HepG2 (cell line): ENCODE measurements around the gene CEACAM16. TPM values are rescaled to one million over a fixed set of nuclear protein-coding genes. Genes with fewer than 3 reads are reported as not detected.

Experiments
- BORCS8-MEF2B ChIP-seq: sonication (generic); formaldehyde crosslinking; IDR thresholded peaks from 2 replicates; pipeline ENCODE4 v1.8.0; 2022; ENCODE audit warnings: mild to moderate bottlenecking, missing genetic modification reagents
- DMAP1 ChIP-seq: IDR thresholded peaks from 2 replicates; pipeline ENCODE4 v1.6.1; 2016
- FOSL2 ChIP-seq: sonication (generic); formaldehyde crosslinking; IDR thresholded peaks from 2 replicates; pipeline ENCODE4 v1.4.0; 2020; ENCODE audit warnings: missing genetic modification reagents
- GATA4 ChIP-seq: sonication (generic); IDR thresholded peaks from 2 replicates; pipeline ENCODE4 v1.6.1; 2016; ENCODE audit warnings: antibody characterized with exemption, low read depth, borderline replicate concordance
- LCORL ChIP-seq, 2 experiments: fragments of 450-650 bp in 1 of 2; sonication (generic) in 1 of 2; formaldehyde crosslinking in 1 of 2; IDR thresholded peaks; 2 replicates each; pipeline versions ENCODE4 v1.5.0 to v1.6.1; 2017 to 2020; ENCODE audit warnings: antibody characterized with exemption in 1 of 2, missing genetic modification reagents in 1 of 2
- MTA1 ChIP-seq: sonication (generic); formaldehyde crosslinking; IDR thresholded peaks from 2 replicates; pipeline ENCODE4 v1.4.0; 2020; ENCODE audit warnings: missing genetic modification reagents, mild to moderate bottlenecking, borderline replicate concordance
- NR1H2 ChIP-seq: sonication (generic); formaldehyde crosslinking; IDR thresholded peaks from 2 replicates; pipeline ENCODE4 v1.8.1; 2022; ENCODE audit warnings: low read depth, missing genetic modification reagents, borderline replicate concordance
- PAXIP1 ChIP-seq: sonication (generic); formaldehyde crosslinking; conservative IDR thresholded peaks from 2 replicates; pipeline ENCODE4 v1.4.0; 2020; ENCODE audit warnings: mild to moderate bottlenecking, missing genetic modification reagents, moderate library complexity
- RBM22 ChIP-seq: fragments of 200-400 bp; formaldehyde crosslinking; optimal IDR thresholded peaks from 2 replicates; pipeline ENCODE3; 2017; ENCODE audit warnings: mild to moderate bottlenecking, low read length, moderate library complexity
- SRSF9 ChIP-seq: fragments of 200-400 bp; formaldehyde crosslinking; IDR thresholded peaks from 2 replicates; pipeline ENCODE4 v1.6.1; 2018; ENCODE audit warnings: borderline replicate concordance, mild to moderate bottlenecking, low read depth, low read length; ENCODE audit not compliant: insufficient read depth, poor library complexity, severe bottlenecking
- TAF1 ChIP-seq: sonication (generic); formaldehyde crosslinking; IDR thresholded peaks from 2 replicates; pipeline ENCODE4 v1.4.0; 2020; ENCODE audit warnings: missing genetic modification reagents
- TBX3 ChIP-seq: fragments of 450-650 bp; IDR thresholded peaks from 2 replicates; pipeline ENCODE4 v1.6.1; 2017; ENCODE audit warnings: antibody characterized with exemption, mild to moderate bottlenecking, inconsistent platforms, borderline replicate concordance
- ZNF33B ChIP-seq: sonication (generic); formaldehyde crosslinking; IDR thresholded peaks from 2 replicates; pipeline ENCODE4 v1.5.1; 2020; ENCODE audit warnings: mild to moderate bottlenecking, missing genetic modification reagents
- ZNF543 ChIP-seq: sonication (generic); formaldehyde crosslinking; IDR thresholded peaks from 2 replicates; pipeline ENCODE4 v1.4.0; 2020; ENCODE audit warnings: mild to moderate bottlenecking, missing genetic modification reagents
- ZSCAN22 ChIP-seq: sonication (generic); formaldehyde crosslinking; IDR thresholded peaks from 2 replicates; pipeline ENCODE4 v1.4.0; 2020; ENCODE audit warnings: mild to moderate bottlenecking, missing genetic modification reagents
- ZSCAN30 ChIP-seq: sonication (generic); formaldehyde crosslinking; IDR thresholded peaks from 2 replicates; pipeline ENCODE4 v1.5.0; 2020; ENCODE audit warnings: mild to moderate bottlenecking, missing genetic modification reagents
- polyA plus RNA-seq, 8 experiments: library from polyadenylated mRNA; depleted of rRNA in 3 of 8; stranded (reverse) in 7 of 8; unstranded in 1 of 8; fragments of >200 nt; fragmentation: Illumina TruSeq in 4 of 8; extraction: Trizol in 4 of 8; gene quantifications; 2 replicates each; pipeline versions ENCODE4 v1.2.1 to v1.2.3, GENCODE V29; 2011 to 2016; ENCODE audit warnings: low read depth in 4 of 8, missing spikeins in 1 of 8, mixed read lengths in 1 of 8; ENCODE audit not compliant: insufficient read depth in 1 of 8
- total RNA-seq, 5 experiments: library from RNA; depleted of rRNA; stranded (reverse); fragments of >200 nt; fragmentation: Illumina TruSeq; extraction: Trizol; gene quantifications; 2 replicates each; pipeline ENCODE4 v1.2.3, GENCODE V29; 2016; ENCODE audit warnings: low read depth in 1 of 5
- TF ChIP-seq, protein P1 (sequence below): sonication (generic); formaldehyde crosslinking; IDR thresholded peaks from 2 replicates; pipeline ENCODE4 v1.9.0; 2022; ENCODE audit warnings: missing genetic modification reagents, mild to moderate bottlenecking, borderline replicate concordance
- TF ChIP-seq, protein P2 (sequence below): fragments of 450-650 bp; IDR thresholded peaks from 2 replicates; pipeline ENCODE4 v1.6.1; 2016

Gene CEACAM16
- total and polyA plus RNA-seq, 2 of the 13 experiments (the other 11 are each of a cell fraction or from before 2014, with no cell fraction given): not detected

DNA sequence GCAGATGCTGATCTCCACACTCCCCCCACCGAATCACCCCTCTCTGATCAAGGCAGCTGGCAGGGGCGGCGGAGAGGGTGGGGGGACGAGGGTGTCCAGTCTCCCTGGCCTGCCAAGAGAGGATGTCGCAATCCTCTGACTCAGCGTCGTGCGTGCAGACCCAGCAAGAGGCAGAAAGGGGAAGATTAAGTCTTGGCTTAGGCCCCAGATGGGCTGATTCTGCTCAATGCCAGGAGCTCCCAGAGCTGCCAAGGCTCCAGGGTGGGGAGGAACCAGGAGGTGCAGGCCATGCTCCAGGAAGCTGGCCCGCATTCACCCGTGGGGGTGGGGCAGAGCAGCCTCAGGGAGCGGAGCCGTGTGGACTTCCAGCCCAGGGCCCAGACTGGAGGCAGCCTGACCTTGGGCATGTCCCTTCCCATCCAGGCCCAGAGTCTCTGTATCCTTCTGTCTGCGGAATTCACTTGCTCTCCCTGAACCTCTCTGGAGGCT, 42.9 kb downstream of the CEACAM16 start (continued):
- TF ChIP-seq TAF1 (CRISPR knock-in tag): peak; percentile 32; the same call in 1 of the 2 replicates
- TF ChIP-seq GATA4: no peak
- no peak for TF ChIP-seq LCORL (IDR thresholded peaks at IDR 0.05)
- TF ChIP-seq LCORL (CRISPR knock-in tag; IDR thresholded peaks at IDR 0.05): peak; percentile 40; the same call in 1 of the 2 replicates
- no peak for TF ChIP-seq NR1H2 (CRISPR knock-in tag)
- TF ChIP-seq ZSCAN22: 0 out of 2 replicates have a peak, but pooled peaks have one; percentile 48
- 0 out of 2 replicates have a peak, but pooled peaks have one; percentile 21 for TF ChIP-seq BORCS8-MEF2B (CRISPR knock-in tag)
- TF ChIP-seq, protein P1, sequence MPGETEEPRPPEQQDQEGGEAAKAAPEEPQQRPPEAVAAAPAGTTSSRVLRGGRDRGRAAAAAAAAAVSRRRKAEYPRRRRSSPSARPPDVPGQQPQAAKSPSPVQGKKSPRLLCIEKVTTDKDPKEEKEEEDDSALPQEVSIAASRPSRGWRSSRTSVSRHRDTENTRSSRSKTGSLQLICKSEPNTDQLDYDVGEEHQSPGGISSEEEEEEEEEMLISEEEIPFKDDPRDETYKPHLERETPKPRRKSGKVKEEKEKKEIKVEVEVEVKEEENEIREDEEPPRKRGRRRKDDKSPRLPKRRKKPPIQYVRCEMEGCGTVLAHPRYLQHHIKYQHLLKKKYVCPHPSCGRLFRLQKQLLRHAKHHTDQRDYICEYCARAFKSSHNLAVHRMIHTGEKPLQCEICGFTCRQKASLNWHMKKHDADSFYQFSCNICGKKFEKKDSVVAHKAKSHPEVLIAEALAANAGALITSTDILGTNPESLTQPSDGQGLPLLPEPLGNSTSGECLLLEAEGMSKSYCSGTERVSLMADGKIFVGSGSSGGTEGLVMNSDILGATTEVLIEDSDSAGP: peak; percentile 43; the same call in 1 of the 2 replicates
- peak; percentile 74; the same call in 1 of the 2 replicates for TF ChIP-seq PAXIP1 (CRISPR knock-in tag)
- peak; percentile 33; the same call in 1 of the 2 replicates for TF ChIP-seq DMAP1
- TF ChIP-seq TBX3: no peak
- 0 out of 2 replicates have a peak, but pooled peaks have one; percentile 33 for TF ChIP-seq ZNF543
- TF ChIP-seq SRSF9: no peak
- no peak for TF ChIP-seq RBM22
- TF ChIP-seq ZNF33B: no peak
- no peak for TF ChIP-seq ZSCAN30
- TF ChIP-seq, protein P2, sequence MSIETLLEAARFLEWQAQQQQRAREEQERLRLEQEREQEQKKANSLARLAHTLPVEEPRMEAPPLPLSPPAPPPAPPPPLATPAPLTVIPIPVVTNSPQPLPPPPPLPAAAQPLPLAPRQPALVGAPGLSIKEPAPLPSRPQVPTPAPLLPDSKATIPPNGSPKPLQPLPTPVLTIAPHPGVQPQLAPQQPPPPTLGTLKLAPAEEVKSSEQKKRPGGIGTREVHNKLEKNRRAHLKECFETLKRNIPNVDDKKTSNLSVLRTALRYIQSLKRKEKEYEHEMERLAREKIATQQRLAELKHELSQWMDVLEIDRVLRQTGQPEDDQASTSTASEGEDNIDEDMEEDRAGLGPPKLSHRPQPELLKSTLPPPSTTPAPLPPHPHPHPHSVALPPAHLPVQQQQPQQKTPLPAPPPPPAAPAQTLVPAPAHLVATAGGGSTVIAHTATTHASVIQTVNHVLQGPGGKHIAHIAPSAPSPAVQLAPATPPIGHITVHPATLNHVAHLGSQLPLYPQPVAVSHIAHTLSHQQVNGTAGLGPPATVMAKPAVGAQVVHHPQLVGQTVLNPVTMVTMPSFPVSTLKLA: no peak
- TF ChIP-seq MTA1 (CRISPR knock-in tag): peak; percentile 93
- TF ChIP-seq FOSL2 (CRISPR knock-in tag): peak; percentile 97
